GM12878 (cell line): ENCODE data around the gene CHD5. TPM values are rescaled to one million over a fixed set of nuclear protein-coding genes. Genes with fewer than 3 reads are reported as not detected.
"Not testable (repeated sequence)": the region's sequence is repeated elsewhere in the genome, so short reads cannot be mapped to it uniquely, and the experiment has no call there.

ENCODE experiments used
- ATAC-seq: fragments of 200-7000 bp; cut with Tn5 transposase; 3 replicates; pipeline ENCODE4 v1.9.1; 2020; ENCODE audit warnings: mild to moderate bottlenecking, moderate library complexity
- BruUV-seq: library from RNA; stranded (reverse); fragments of 400-500 nt; replicated peaks from 2 replicates; lab custom pipeline; 2021; lab: Mats Ljungman, UMichigan
- CTCF ChIA-PET: fragments of 300-600 bp; sonication (Branson Sonifier 250); formaldehyde crosslinking; extraction: SDS; loops from one replicate; lab custom pipeline; 2021; ENCODE audit warnings: inconsistent platforms; lab: Yijun Ruan, JAX
- POLR2A ChIA-PET: fragments of 350-600 bp; formaldehyde crosslinking; extraction: SDS; loops from one replicate; lab custom pipeline; 2021; ENCODE audit warnings: inconsistent platforms; lab: Charles Lee
- RAD21 ChIA-PET: fragments of 300-600 bp; sonication (Branson Sonifier 250); formaldehyde crosslinking; loops from one replicate; lab custom pipeline; 2023; ENCODE audit warnings: antibody characterized with exemption; ENCODE audit not compliant: unreplicated experiment; lab: Charles Lee
- SMC1A ChIA-PET: fragments of 300-600 bp; sonication (Branson Sonifier 250); formaldehyde crosslinking; loops from one replicate; lab custom pipeline; 2023; ENCODE audit not compliant: unreplicated experiment, uncharacterized antibody; lab: Charles Lee
- DNase-seq: peaks from one replicate; pipeline ENCODE4 v3.0.0-alpha.2; 2011; ENCODE audit warnings: low read depth, low spot score
- FAIRE-seq: peaks from 3 replicates; lab custom pipeline; 2011; peaks lifted over from hg19 to GRCh38; lab: Jason Lieb, UNC
- H2AFZ ChIP-seq: 2 replicates; pipeline ENCODE4 v1.6.0; 2011; ENCODE audit warnings: low read depth, low read length, control low read depth; ENCODE audit not compliant: control insufficient read depth
- H3K27ac ChIP-seq: 2 replicates; pipeline ENCODE4 v1.5.1; 2011; ENCODE audit warnings: control low read depth; ENCODE audit not compliant: control insufficient read depth, insufficient read depth
- H3K27me3 ChIP-seq, 2 experiments: replicated peaks in 1 of 2; 2 replicates each; pipeline versions ENCODE4 v1.6.0 to v1.6.1; 2011; ENCODE audit warnings: low read length in 1 of 2; ENCODE audit not compliant: control insufficient read depth in 2 of 2, insufficient read depth in 2 of 2
- H3K36me3 ChIP-seq, 2 experiments: 2 replicates each; pipeline ENCODE4 v1.5.1; 2011; ENCODE audit warnings: low read length in 1 of 2; ENCODE audit not compliant: control insufficient read depth in 2 of 2, insufficient read depth in 2 of 2
- H3K4me1 ChIP-seq: 2 replicates; pipeline ENCODE4 v1.6.1; 2011; ENCODE audit warnings: mild to moderate bottlenecking, low read length, moderate library complexity, mixed read lengths; ENCODE audit not compliant: control insufficient read depth, insufficient read depth
- H3K4me2 ChIP-seq: 2 replicates; pipeline ENCODE4 v1.6.0; 2011; ENCODE audit warnings: control low read depth; ENCODE audit not compliant: control insufficient read depth, insufficient read depth
- H3K4me3 ChIP-seq: fragments of 200-600 bp; sonication (generic); 2 replicates; pipeline ENCODE4 v1.5.1; 2016
- H3K79me2 ChIP-seq: 2 replicates; pipeline ENCODE4 v1.6.0; 2011; ENCODE audit warnings: low read length; ENCODE audit not compliant: control insufficient read depth, insufficient read depth
- H3K9ac ChIP-seq: 2 replicates; pipeline ENCODE4 v1.8.0; 2011; ENCODE audit warnings: low read length, control low read depth, mixed read lengths; ENCODE audit not compliant: control insufficient read depth, insufficient read depth
- H3K9me3 ChIP-seq: replicated peaks from 3 replicates; pipeline ENCODE4 v1.5.1; 2011; ENCODE audit warnings: mild to moderate bottlenecking, low read length; ENCODE audit not compliant: control insufficient read depth, insufficient read depth
- H4K20me1 ChIP-seq: 2 replicates; pipeline ENCODE4 v1.6.0; 2011; ENCODE audit not compliant: control insufficient read depth, insufficient read depth
- BCL11A ChIP-seq: IDR thresholded peaks from 2 replicates; pipeline ENCODE4 v1.6.1; 2011; ENCODE audit warnings: low read depth, low read length
- EGR1 ChIP-seq, 2 experiments: IDR thresholded peaks; 1 replicate in 1 of 2; 2 replicates in 1 of 2; pipeline ENCODE4 v1.6.1; 2011 to 2012; ENCODE audit warnings: low read depth in 2 of 2, low read length in 2 of 2, borderline replicate concordance in 1 of 2, mild to moderate bottlenecking in 1 of 2, moderate library complexity in 1 of 2
- HCFC1 ChIP-seq: fragments of 150-350 bp; IDR thresholded peaks from 2 replicates; pipeline ENCODE4 v1.6.1; 2014; ENCODE audit warnings: low read length
- MXI1 ChIP-seq: fragments of 150-350 bp; IDR thresholded peaks from 2 replicates; pipeline ENCODE4 v1.6.1; 2011; ENCODE audit warnings: low read depth, mild to moderate bottlenecking, inconsistent platforms, low read length, improper control_type of control experiment
- WGBS: methylation state at CpG from one replicate; pipeline ENCODE4 v1.1.6; 2016; ENCODE audit warnings: low lambda C conversion rate; ENCODE audit not compliant: insufficient replicate concordance, insufficient coverage; ENCODE audit errors: missing lambda C conversion rate; 5-methylcytosine and 5-hydroxymethylcytosine counted together
- in situ Hi-C: fragments of 300-500 bp; cut with MboI; formaldehyde crosslinking; loops from 9 replicates; pipeline ENCODE4 v1.14.3; 2018; ENCODE audit warnings: mixed read lengths
- intact Hi-C: fragments of 100-400 bp; cut with micrococcal nuclease; formaldehyde crosslinking; loops from one replicate; pipeline ENCODE4 v1.14.2; 2022; ENCODE audit not compliant: unreplicated experiment
- polyA plus RNA-seq, 11 experiments: library from polyadenylated mRNA; depleted of rRNA in 4 of 11; unstranded in 6 of 11; stranded (reverse) in 5 of 11; fragments of >200 nt; fragmentation: Nextera tagmentation in 4 of 11; fragmentation: Illumina TruSeq in 1 of 11; extraction: Ambion mirVana in 4 of 11; extraction: Trizol in 1 of 11; gene quantifications; 1 replicate in 1 of 11; 2 replicates in 10 of 11; pipeline versions ENCODE4 v1.2.1 to v1.2.3, GENCODE V29; 2011 to 2016; ENCODE audit warnings: inconsistent platforms in 2 of 11, missing spikeins in 2 of 11, low read depth in 1 of 11
- total RNA-seq, 4 experiments: library from RNA; depleted of rRNA in 3 of 4; stranded (reverse); fragments of >200 nt in 3 of 4; fragmentation: Illumina TruSeq in 1 of 4; extraction: Trizol in 1 of 4; gene quantifications; 2 replicates each; pipeline versions ENCODE4 v1.2.1 to v1.2.3, GENCODE V29; 2013 to 2021
- TF ChIP-seq, protein P1 (sequence below): fragments of 450-650 bp; IDR thresholded peaks from 2 replicates; pipeline ENCODE4 v1.6.1; 2016; ENCODE audit warnings: mild to moderate bottlenecking
- TF ChIP-seq, protein P2 (sequence below), 3 experiments: IDR thresholded peaks in 2 of 3; conservative IDR thresholded peaks in 1 of 3; 2 replicates each; pipeline ENCODE4 v1.5.1; 2011; ENCODE audit warnings: low read depth in 3 of 3, low read length in 3 of 3, mild to moderate bottlenecking in 3 of 3, control low read depth in 2 of 3, moderate library complexity in 2 of 3, inconsistent platforms in 1 of 3, mixed read lengths in 1 of 3; ENCODE audit not compliant: control insufficient read depth in 2 of 3, insufficient read depth in 1 of 3; ENCODE audit errors: extremely low read depth in 1 of 3

CHD5 gene
- total and polyA plus RNA-seq, 10 of the 15 experiments (the other 5 are each of a cell fraction or from before 2014, with no cell fraction given): 0.03 to 0.49 (median 0.13) TPM; not detected in 3

DNA sequence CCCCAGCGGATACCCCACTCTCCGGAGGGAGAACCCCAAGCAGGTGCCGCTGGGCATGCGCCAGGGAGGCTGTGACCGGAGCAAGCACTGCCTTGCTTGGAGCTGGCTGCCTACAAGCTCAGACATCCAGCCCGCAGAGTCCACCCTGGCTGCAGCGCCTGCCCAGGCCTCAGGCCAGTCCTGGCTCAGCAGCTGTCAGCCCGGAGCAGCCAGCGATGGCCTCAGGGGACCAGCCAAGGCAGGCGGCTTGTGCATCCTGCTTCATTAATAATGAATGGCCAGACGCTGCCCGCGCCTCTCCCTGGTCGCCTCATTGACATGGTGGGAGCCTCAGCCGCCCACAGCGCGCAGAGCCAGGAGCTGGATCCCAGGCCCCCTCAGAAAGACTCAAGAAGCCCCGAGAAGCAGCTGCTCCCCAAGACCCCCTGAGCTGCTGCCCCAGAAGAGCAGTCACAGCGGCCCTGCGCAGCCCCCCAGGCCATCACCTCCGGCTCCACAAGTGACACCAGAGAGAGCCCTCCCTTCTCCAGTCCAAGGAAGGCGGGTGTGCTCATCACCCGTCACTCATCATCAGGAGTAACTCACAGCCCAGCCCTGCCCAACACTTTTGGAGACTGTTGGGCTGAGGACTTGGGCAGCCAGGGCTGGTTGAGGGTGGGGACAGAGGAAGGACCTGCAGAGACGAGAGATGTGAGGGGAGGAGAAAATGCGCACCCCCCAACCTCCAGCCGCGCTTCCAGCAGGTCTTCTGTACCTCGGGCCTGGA lies 114.8 kb downstream of the CHD5 start:
- POLR2A ChIA-PET: no interaction called here
- RAD21 ChIA-PET: no interaction called here
- H3K4me3 ChIP-seq: no peak overlapping the region
- intact Hi-C loops (no loop called here), in situ Hi-C loops (no loop called here)
- no peak overlapping the region for H3K9ac ChIP-seq
- 94% methylated on average over 28 of the region's 28 CpGs for WGBS
- H3K4me1 ChIP-seq: no peaks in the 10 kb centered on the region
- CTCF ChIA-PET: no interaction called here
- H3K27me3 ChIP-seq: no peaks in the 10 kb centered on the region
- SMC1A ChIA-PET: no interaction called here
- DNase-seq: no peak
- no peak overlapping the region for H3K4me2 ChIP-seq
- H3K79me2 ChIP-seq: no peaks in the 10 kb centered on the region
- no peak overlapping the region for H3K27ac ChIP-seq
- FAIRE-seq: no peak
- ATAC-seq: no peak
- no peak for TF ChIP-seq EGR1 (IDR thresholded peaks at IDR 0.05; ENCODE audit: borderline replicate concordance in 1 of 2, low read depth in 2 of 2, low read length in 2 of 2)
- no peak for TF ChIP-seq HCFC1
- TF ChIP-seq BCL11A: no peak
- TF ChIP-seq MXI1: no peak
- TF ChIP-seq, protein P1, sequence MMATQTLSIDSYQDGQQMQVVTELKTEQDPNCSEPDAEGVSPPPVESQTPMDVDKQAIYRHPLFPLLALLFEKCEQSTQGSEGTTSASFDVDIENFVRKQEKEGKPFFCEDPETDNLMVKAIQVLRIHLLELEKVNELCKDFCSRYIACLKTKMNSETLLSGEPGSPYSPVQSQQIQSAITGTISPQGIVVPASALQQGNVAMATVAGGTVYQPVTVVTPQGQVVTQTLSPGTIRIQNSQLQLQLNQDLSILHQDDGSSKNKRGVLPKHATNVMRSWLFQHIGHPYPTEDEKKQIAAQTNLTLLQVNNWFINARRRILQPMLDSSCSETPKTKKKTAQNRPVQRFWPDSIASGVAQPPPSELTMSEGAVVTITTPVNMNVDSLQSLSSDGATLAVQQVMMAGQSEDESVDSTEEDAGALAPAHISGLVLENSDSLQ: no peak
- TF ChIP-seq, protein P2, sequence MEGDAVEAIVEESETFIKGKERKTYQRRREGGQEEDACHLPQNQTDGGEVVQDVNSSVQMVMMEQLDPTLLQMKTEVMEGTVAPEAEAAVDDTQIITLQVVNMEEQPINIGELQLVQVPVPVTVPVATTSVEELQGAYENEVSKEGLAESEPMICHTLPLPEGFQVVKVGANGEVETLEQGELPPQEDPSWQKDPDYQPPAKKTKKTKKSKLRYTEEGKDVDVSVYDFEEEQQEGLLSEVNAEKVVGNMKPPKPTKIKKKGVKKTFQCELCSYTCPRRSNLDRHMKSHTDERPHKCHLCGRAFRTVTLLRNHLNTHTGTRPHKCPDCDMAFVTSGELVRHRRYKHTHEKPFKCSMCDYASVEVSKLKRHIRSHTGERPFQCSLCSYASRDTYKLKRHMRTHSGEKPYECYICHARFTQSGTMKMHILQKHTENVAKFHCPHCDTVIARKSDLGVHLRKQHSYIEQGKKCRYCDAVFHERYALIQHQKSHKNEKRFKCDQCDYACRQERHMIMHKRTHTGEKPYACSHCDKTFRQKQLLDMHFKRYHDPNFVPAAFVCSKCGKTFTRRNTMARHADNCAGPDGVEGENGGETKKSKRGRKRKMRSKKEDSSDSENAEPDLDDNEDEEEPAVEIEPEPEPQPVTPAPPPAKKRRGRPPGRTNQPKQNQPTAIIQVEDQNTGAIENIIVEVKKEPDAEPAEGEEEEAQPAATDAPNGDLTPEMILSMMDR (IDR thresholded peaks at IDR 0.05 in 2 of 3, conservative IDR thresholded peaks at IDR 0.05 in 1 of 3; ENCODE audit: control insufficient read depth in 2 of 3, extremely low read depth in 1 of 3, insufficient read depth in 1 of 3, low read depth in 3 of 3, low read length in 3 of 3): no peak
- BruUV-seq: no TSS peak
- H4K20me1 ChIP-seq: no peaks in the 10 kb centered on the region
- no peak overlapping the region for H2AFZ ChIP-seq
- no peaks in the 10 kb centered on the region for H3K9me3 ChIP-seq
- peaks cover 2 to 5% of the 10 kb centered on the region in 2 experiments; a peak in 3 of 4 replicates for H3K36me3 ChIP-seq

DNA sequence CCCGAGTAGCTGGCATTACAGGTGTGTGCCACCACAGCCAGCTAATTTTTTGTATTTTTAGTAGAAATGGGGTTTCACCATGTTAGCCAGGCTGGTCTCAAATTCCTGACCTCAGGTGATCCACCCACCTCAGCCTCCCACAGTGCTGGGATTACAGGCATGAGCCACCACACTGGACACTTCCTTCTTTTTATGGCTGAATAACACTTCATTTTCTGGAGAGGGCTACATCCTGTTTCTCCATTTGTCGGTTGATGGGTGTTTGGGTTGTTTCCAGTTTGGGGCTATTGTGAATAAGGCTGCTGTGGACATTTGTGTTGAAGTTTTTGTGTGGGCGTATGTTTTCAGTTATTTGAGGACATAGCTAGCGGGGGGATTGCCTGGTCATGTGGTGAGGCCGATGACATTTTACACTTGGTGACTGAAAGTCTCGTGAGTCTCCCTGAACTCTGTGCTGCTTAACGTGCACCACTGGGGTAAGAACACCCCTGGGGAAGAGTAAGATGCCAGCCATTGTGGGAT lies 116.5 kb downstream of the CHD5 start:
- SMC1A ChIA-PET, H3K27ac ChIP-seq, ATAC-seq, H3K36me3 ChIP-seq, intact Hi-C loops, FAIRE-seq, RAD21 ChIA-PET, CTCF ChIA-PET, H4K20me1 ChIP-seq, in situ Hi-C loops, H3K9ac ChIP-seq, H3K4me2 ChIP-seq, H3K79me2 ChIP-seq, H3K9me3 ChIP-seq, BruUV-seq, H2AFZ ChIP-seq, H3K4me3 ChIP-seq, H3K4me1 ChIP-seq, DNase-seq, H3K27me3 ChIP-seq: not testable (repeated sequence)
- POLR2A ChIA-PET: interaction anchor here (0.7 kb wide), 1 partner anchor 292 kb away, joined by 5 read pairs; no protein-coding TSS in a partner anchor
- over 99% methylated on average over 7 of the region's 7 CpGs for WGBS
